ENCODE results near the gene KAT7. TPM values are rescaled to one million over a fixed set of nuclear protein-coding genes. Genes with fewer than 3 reads are reported as not detected.

The KAT7 gene
- total and polyA plus RNA-seq, 2 experiments from 2014 or later = 20.9 to 27.5 TPM

DNA sequence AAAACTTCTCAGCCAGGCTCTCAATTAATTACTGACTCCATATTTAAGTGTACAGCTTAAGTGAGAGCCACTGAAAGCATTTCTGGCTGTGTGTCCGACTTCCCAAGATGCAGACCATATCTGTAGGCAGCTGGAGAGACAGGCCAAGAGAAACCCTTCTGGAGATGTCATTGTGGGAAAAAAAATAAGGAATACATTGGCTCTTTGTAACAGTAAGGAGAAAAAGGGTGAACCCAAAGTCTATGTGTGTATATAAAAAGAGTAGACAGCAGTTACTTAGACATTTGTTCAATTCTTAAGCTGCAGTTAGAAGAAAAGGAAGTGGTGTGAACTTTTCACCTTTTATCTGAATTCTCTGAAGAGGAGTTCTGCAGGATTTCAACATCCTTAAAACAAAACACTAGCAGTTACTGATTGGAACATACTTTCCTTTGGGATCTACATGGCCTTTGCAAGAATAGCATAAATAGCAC, 46.3 kb upstream of the KAT7 start:
- no peak for DNase-seq
- Histone ChIP-seq H4K20me1 (ENCODE audit: insufficient read depth) (no peaks in the 10 kb centered on the region), H3K79me2 (ENCODE audit: insufficient read depth) (no peaks in the 10 kb centered on the region), H3K9me2 (ENCODE audit: insufficient read depth) (no peaks in the 10 kb centered on the region), H3K4me2 (ENCODE audit: unreplicated experiment) (no peak overlapping the region), H3K36me3 (ENCODE audit: low read depth) (no peaks in the 10 kb centered on the region), H3K9ac (no peak overlapping the region), H3F3A (ENCODE audit: insufficient read depth) (0 out of 2 replicates have a peak, but pooled peaks cover 6% of the 10 kb centered on the region), H2AFZ (no peak overlapping the region), H3K9me3 (ENCODE audit: low read depth) (no peaks in the 10 kb centered on the region), H3K27me3 (replicated peaks; ENCODE audit: insufficient read depth) (no peaks in the 10 kb centered on the region), H3K27ac (no peak overlapping the region), H3K4me1 (ENCODE audit: insufficient read depth) (peaks cover 11% of the 10 kb centered on the region), H3K4me3 (no peak overlapping the region)
- TF ChIP-seq EZH2phosphoT487 (IDR thresholded peaks at IDR 0.05; ENCODE audit: insufficient read depth, low read depth) (no peak), EZH2 (IDR thresholded peaks at IDR 0.05; ENCODE audit: insufficient read depth, poor library complexity, severe bottlenecking) (no peak)
- in situ Hi-C loops (cut with MboI) = no loop called here
- WGBS, 2 experiments (ENCODE audit: low coverage in 1 of 2, low lambda C conversion rate in 2 of 2, missing lambda C conversion rate in 2 of 2) = 41 to 50% methylated on average over 1 of the region's 1 CpG

DNA sequence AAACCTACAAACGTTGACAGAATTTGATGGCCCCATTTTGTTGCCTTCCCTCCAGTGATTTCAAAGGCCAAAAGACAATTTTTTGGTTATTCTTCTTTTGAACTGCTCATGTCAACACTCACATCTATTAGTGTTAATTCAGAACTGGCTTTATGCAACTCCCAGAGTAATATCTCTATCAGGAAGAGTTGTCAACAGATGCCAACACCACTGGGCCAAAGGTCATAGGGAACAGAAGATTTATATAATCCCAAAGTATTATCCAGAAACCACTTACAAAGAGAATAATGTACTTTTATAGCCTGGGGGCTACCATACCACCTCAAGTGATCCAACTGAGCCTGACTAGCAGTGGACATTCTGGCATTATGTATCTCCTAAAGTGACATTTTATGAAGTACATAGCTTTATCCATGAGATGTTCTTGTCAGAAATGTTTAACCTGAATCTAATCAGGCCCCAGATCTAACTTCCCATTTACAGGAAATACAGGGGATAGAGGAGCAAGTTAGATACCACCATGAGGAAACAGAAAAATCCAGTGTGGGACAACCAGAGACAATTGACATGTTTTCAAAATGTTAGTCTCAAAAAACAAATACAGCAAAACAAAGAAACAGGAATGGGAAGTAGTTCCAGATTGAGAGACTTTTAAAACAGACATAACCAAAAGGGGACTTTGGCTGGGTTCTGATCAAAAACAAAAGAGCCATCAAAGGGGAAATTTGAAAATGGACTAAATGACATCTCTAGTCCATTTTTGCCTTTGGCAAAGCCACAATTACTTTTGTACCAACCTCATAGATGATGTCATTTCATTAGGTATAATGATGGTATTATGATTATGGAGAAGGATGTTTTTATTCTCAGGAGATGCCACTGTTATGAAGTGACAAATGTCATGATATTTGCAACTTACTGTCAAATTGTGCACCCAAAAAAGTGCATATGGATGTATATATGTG, 43.0 kb upstream of the KAT7 start:
- H3K9me2 ChIP-seq (ENCODE audit: insufficient read depth) = no peaks in the 10 kb centered on the region
- H3K27ac ChIP-seq = no peak overlapping the region
- H3F3A ChIP-seq (ENCODE audit: insufficient read depth) = 0 out of 2 replicates have a peak, but pooled peaks cover 6% of the 10 kb centered on the region
- H3K36me3 ChIP-seq (ENCODE audit: low read depth) = no peaks in the 10 kb centered on the region
- H3K4me3 ChIP-seq = no peak overlapping the region
- no peak overlapping the region for H2AFZ ChIP-seq
- no peak for DNase-seq
- H4K20me1 ChIP-seq (ENCODE audit: insufficient read depth) = no peaks in the 10 kb centered on the region
- H3K27me3 ChIP-seq (replicated peaks; ENCODE audit: insufficient read depth) = no peaks in the 10 kb centered on the region
- 28 to 34% methylated on average over 1 of the region's 1 CpG for WGBS, 2 experiments (ENCODE audit: low coverage in 1 of 2, low lambda C conversion rate in 2 of 2, missing lambda C conversion rate in 2 of 2)
- in situ Hi-C loops (cut with MboI) = no loop called here
- H3K79me2 ChIP-seq (ENCODE audit: insufficient read depth) = no peaks in the 10 kb centered on the region
- TF ChIP-seq EZH2 (IDR thresholded peaks at IDR 0.05; ENCODE audit: insufficient read depth, poor library complexity, severe bottlenecking) = no peak
- no peak for TF ChIP-seq EZH2phosphoT487 (IDR thresholded peaks at IDR 0.05; ENCODE audit: insufficient read depth, low read depth)
- peaks cover 11% of the 10 kb centered on the region for H3K4me1 ChIP-seq (ENCODE audit: insufficient read depth)
- no peaks in the 10 kb centered on the region for H3K9me3 ChIP-seq (ENCODE audit: low read depth)
- H3K9ac ChIP-seq = no peak overlapping the region
- H3K4me2 ChIP-seq (ENCODE audit: unreplicated experiment) = no peak overlapping the region

GRCh38 chr17:49746791-49747490, 41.5 kb upstream of the KAT7 start:
- Histone ChIP-seq H3K4me2 (ENCODE audit: unreplicated experiment) (no peak overlapping the region), H3K36me3 (ENCODE audit: low read depth) (no peaks in the 10 kb centered on the region), H3K27ac (no peak overlapping the region), H3F3A (ENCODE audit: insufficient read depth) (no peaks in the 10 kb centered on the region), H3K4me3 (no peak overlapping the region), H2AFZ (no peak overlapping the region), H4K20me1 (ENCODE audit: insufficient read depth) (no peaks in the 10 kb centered on the region), H3K27me3 (replicated peaks; ENCODE audit: insufficient read depth) (no peaks in the 10 kb centered on the region), H3K9ac (no peak overlapping the region), H3K4me1 (ENCODE audit: insufficient read depth) (peaks cover 7% of the 10 kb centered on the region), H3K9me3 (ENCODE audit: low read depth) (no peaks in the 10 kb centered on the region), H3K79me2 (ENCODE audit: insufficient read depth) (no peaks in the 10 kb centered on the region), H3K9me2 (ENCODE audit: insufficient read depth) (no peaks in the 10 kb centered on the region)
- DNase-seq = no peak
- no peak for TF ChIP-seq EZH2 (IDR thresholded peaks at IDR 0.05; ENCODE audit: insufficient read depth, poor library complexity, severe bottlenecking)
- TF ChIP-seq EZH2phosphoT487 (IDR thresholded peaks at IDR 0.05; ENCODE audit: insufficient read depth, low read depth) = no peak
- WGBS, 2 experiments (ENCODE audit: low coverage in 1 of 2, low lambda C conversion rate in 2 of 2, missing lambda C conversion rate in 2 of 2) = 81 to 88% methylated on average over 5 of the region's 5 CpGs
- in situ Hi-C loops (cut with MboI) = no loop called here

GRCh38 chr17:49747632-49748031, 40.8 kb upstream of the KAT7 start:
- H3K4me3 ChIP-seq = no peak overlapping the region
- in situ Hi-C loops (cut with MboI) = no loop called here

More at GRCh38 chr17:49747632-49748031, 40.8 kb upstream of the KAT7 start:
- no peaks in the 10 kb centered on the region for H3K79me2 ChIP-seq (ENCODE audit: insufficient read depth)
- no peaks in the 10 kb centered on the region for H3K36me3 ChIP-seq (ENCODE audit: low read depth)
- H3K27me3 ChIP-seq (replicated peaks; ENCODE audit: insufficient read depth) = no peaks in the 10 kb centered on the region
- H4K20me1 ChIP-seq (ENCODE audit: insufficient read depth) = no peaks in the 10 kb centered on the region
- H2AFZ ChIP-seq = no peak overlapping the region
- no peaks in the 10 kb centered on the region for H3F3A ChIP-seq (ENCODE audit: insufficient read depth)
- no peaks in the 10 kb centered on the region for H3K9me3 ChIP-seq (ENCODE audit: low read depth)
- no peak overlapping the region for H3K27ac ChIP-seq
- no peaks in the 10 kb centered on the region for H3K9me2 ChIP-seq (ENCODE audit: insufficient read depth)
- H3K4me1 ChIP-seq (ENCODE audit: insufficient read depth) = peaks cover under 1% of the 10 kb centered on the region; the same call in 1 of the 2 replicates
- DNase-seq = no peak
- no peak overlapping the region for H3K9ac ChIP-seq
- no peak overlapping the region for H3K4me2 ChIP-seq (ENCODE audit: unreplicated experiment)
- 94 to 96% methylated on average over 1 of the region's 1 CpG for WGBS, 2 experiments (ENCODE audit: low coverage in 1 of 2, low lambda C conversion rate in 2 of 2, missing lambda C conversion rate in 2 of 2)
- TF ChIP-seq EZH2phosphoT487 (IDR thresholded peaks at IDR 0.05; ENCODE audit: insufficient read depth, low read depth) = no peak
